Kidney epithelial cell (primary cell): ENCODE data around the gene NT5DC3. TPM values are rescaled to one million over a fixed set of nuclear protein-coding genes. Genes with fewer than 3 reads are reported as not detected.

ENCODE experiments used
- DNase-seq: peaks from one replicate; pipeline ENCODE4 v3.0.0-alpha.2; 2010; ENCODE audit warnings: low read depth
- H3K27me3 ChIP-seq: 2 replicates; pipeline ENCODE4 v1.6.0; 2011; ENCODE audit warnings: low read length; ENCODE audit not compliant: control insufficient read depth, insufficient read depth
- H3K36me3 ChIP-seq: 2 replicates; pipeline ENCODE4 v1.5.1; 2011; ENCODE audit warnings: low read length; ENCODE audit not compliant: control insufficient read depth, insufficient read depth
- H3K4me3 ChIP-seq: 2 replicates; pipeline ENCODE4 v1.5.1; 2011; ENCODE audit warnings: low read depth, mild to moderate bottlenecking, control low read depth, low read length
- total RNA-seq: library from RNA; depleted of rRNA; stranded (reverse); fragments of >200 nt; gene quantifications from 2 replicates; pipeline ENCODE4 v1.2.3, GENCODE V29; 2015
- TF ChIP-seq, protein P1 (sequence below): IDR thresholded peaks from 2 replicates; pipeline ENCODE4 v1.5.1; 2011; ENCODE audit warnings: mild to moderate bottlenecking, moderate library complexity, low read length, control low read depth, inconsistent platforms; ENCODE audit not compliant: insufficient read depth, poor library complexity, severe bottlenecking

Gene NT5DC3
- total RNA-seq, 1 donor from 2014 or later: 17.0 TPM

DNA sequence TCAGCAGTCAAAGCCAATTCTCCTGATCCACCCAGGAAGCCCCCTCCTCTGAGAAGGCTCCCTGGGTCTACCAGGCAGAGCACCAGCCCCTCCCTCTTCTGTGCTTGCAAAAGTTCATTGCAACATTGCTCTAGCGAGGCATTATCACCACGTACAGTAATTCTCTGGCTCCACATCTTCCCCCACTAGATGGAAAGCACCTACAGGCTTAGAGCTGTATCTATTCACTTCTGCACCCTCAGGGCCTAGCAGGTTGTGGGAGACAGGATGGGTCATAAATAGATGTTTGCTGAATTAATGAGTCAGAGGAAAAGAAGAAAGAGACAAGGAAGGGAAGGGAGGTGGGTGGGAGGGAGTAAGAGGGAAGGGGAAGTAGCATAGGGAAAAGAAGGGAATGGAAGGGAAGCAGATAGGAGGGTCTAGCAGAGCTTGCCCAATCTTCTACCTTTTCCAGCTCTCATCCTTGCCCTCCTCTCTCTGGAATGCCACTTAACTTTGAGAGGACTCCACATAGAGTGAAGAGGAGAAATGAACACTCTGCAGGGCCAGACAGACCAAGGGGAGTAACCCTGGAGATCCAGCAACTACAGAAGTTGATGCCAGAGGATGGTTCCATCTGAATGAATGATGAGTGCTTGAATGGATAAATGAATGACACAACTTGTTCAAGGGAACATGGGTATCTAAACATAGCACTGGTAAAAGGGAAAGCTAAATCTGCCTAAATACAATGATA lies 42.0 kb upstream of the NT5DC3 start:
- DNase-seq: no peak

DNA sequence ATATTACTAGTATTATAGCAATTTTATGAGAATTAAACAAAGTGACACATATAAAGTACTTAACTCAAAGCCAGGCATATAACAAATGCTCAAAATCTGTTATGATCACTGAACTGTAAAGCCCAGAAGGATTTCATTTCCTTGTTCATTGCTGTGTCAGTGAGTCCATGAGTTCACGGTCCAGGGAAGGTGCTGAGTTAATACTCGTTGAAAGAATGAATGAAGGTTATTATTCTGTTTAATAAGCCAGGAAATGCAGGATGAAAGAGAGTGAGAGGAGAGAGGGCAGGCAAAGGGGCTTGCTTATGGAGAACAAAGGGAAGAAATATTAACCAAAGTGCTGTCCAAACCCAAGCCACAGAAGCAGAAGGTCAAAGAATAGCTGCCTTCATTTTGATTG lies 40.2 kb upstream of the NT5DC3 start:
- no peak overlapping the region for H3K4me3 ChIP-seq
- no peak for DNase-seq
- H3K36me3 ChIP-seq: no peaks in the 10 kb centered on the region
- TF ChIP-seq, protein P1, sequence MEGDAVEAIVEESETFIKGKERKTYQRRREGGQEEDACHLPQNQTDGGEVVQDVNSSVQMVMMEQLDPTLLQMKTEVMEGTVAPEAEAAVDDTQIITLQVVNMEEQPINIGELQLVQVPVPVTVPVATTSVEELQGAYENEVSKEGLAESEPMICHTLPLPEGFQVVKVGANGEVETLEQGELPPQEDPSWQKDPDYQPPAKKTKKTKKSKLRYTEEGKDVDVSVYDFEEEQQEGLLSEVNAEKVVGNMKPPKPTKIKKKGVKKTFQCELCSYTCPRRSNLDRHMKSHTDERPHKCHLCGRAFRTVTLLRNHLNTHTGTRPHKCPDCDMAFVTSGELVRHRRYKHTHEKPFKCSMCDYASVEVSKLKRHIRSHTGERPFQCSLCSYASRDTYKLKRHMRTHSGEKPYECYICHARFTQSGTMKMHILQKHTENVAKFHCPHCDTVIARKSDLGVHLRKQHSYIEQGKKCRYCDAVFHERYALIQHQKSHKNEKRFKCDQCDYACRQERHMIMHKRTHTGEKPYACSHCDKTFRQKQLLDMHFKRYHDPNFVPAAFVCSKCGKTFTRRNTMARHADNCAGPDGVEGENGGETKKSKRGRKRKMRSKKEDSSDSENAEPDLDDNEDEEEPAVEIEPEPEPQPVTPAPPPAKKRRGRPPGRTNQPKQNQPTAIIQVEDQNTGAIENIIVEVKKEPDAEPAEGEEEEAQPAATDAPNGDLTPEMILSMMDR: no peak
- no peaks in the 10 kb centered on the region for H3K27me3 ChIP-seq

More for the DNA sequence above, 42.0 kb upstream of the NT5DC3 start:
- Histone ChIP-seq H3K4me3 (no peak overlapping the region), H3K27me3 (no peaks in the 10 kb centered on the region), H3K36me3 (no peaks in the 10 kb centered on the region)
- TF ChIP-seq, protein P1: no peak

DNA sequence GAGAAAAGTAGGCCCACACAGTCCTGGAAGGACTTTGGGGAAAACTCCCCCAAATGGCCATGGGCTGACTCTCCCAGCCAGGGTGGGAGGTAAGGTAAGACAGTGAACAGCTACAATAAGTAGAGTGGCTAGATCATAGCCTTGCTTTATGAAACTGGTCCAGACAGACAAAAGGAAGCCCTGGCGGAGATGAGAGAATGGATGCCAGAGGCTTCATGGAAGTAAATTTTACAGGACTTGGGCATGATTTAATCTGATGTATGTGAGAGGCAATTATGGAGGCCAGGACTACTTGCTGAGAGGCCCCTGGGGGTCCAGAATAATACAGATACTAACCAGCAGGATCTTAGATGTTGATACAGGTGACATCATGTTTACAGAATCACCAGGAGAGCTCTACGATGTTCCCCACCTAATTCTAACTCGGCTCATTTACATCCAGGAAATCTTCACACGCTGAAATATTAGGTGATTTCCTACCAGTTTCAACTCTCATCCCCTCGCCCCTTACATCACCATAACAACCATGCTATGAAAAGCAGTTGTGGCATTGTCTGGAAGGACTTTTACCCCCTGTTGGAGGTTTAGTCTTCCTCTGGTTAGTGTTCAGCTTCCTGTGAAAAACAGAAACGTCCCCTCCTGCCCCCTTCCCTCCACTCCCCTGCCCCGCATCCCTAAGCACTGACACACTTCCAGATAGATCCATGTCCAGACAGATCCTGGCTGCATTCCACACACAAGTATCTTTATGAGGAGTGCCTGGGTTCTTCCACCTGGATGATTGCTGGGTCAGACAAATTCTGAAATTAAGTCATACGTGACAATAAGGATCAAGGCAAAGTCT lies 39.5 kb upstream of the NT5DC3 start:
- no peak for DNase-seq
- no peaks in the 10 kb centered on the region for H3K36me3 ChIP-seq
- no peak overlapping the region for H3K4me3 ChIP-seq
- H3K27me3 ChIP-seq: no peaks in the 10 kb centered on the region
- TF ChIP-seq, protein P1: no peak

DNA sequence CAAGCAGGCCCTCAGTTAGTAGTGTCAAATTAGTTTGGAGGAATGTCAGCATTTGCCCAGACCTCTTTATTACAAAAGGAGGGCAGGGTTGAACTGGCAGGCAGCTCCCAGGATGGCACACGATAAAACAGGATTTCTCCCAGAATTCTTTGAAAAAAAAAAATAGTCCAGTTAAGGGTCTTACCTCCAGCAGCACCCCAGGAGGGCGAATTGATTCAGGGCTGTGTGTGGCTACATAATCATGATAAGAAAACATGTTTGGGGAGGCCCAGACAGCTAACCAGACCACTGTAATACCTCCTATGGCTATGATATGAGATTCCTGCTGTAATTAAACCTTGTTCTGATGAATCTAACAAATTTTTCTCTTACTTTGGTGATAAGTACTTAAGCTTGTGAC lies 38.8 kb upstream of the NT5DC3 start:
- no peaks in the 10 kb centered on the region for H3K36me3 ChIP-seq
- DNase-seq: no peak
- TF ChIP-seq, protein P1: no peak
- no peaks in the 10 kb centered on the region for H3K27me3 ChIP-seq
- H3K4me3 ChIP-seq: no peak overlapping the region

DNA sequence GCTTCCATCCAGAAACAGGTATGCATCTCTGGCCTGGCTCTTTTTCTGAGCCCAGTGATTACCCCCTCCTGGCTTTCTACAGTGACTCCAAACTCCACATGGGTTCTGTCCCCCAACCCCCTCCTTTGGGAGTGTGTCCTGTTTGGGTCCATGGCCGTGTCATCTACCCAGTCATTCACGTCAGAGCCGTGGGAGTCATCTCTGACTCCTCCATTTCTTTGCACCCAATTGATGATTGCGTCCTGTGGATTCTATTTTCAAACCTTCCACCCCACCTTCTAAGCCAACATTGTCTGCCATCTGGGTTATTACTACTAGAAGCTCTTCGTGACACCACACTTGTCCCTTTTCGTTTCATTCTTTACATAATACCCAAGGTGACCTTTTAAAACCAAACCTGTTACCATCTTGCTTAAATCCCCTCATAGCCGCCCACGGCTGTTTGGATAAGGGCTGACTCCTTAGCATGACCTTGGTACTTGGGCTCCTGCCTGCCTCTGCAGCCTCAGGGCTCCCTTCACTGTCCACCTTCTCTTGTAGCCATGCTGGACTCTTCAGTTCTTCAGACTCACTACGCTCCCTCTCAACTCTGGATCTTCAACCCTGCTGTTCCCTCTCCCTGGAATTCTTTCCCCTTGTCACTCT lies 38.1 kb upstream of the NT5DC3 start:
- H3K36me3 ChIP-seq: no peaks in the 10 kb centered on the region
- H3K4me3 ChIP-seq: no peak overlapping the region
- H3K27me3 ChIP-seq: no peaks in the 10 kb centered on the region
- TF ChIP-seq, protein P1: no peak
- DNase-seq: no peak
